HepG2 (cell line): ENCODE results near the gene RMI2. TPM values are rescaled to one million over a fixed set of nuclear protein-coding genes. Genes with fewer than 3 reads are reported as not detected.

Experiments used
- CBX1 ChIP-seq: IDR thresholded peaks from one replicate; pipeline ENCODE4 v1.6.1; 2016; ENCODE audit warnings: antibody characterized with exemption, low read depth
- CEBPZ ChIP-seq: IDR thresholded peaks from 2 replicates; pipeline ENCODE4 v1.6.1; 2012; ENCODE audit warnings: low read length, improper control_type of control experiment
- CHCHD3 ChIP-seq: sonication (generic); formaldehyde crosslinking; IDR thresholded peaks from 2 replicates; pipeline ENCODE4 v1.8.0; 2022; ENCODE audit warnings: mild to moderate bottlenecking, missing genetic modification reagents, moderate library complexity
- CREB1 ChIP-seq, 2 experiments: fragments of 450-650 bp in 1 of 2; IDR thresholded peaks; 2 replicates each; pipeline ENCODE4 v1.6.1; 2016 to 2017; ENCODE audit warnings: control low read depth in 1 of 2, mild to moderate bottlenecking in 1 of 2, missing compliant biosample characterization in 1 of 2, missing genetic modification characterization in 1 of 2
- DDIT3 ChIP-seq: sonication (generic); formaldehyde crosslinking; IDR thresholded peaks from 2 replicates; pipeline ENCODE4 v1.4.0; 2020; ENCODE audit warnings: mild to moderate bottlenecking, missing genetic modification reagents
- ELF1 ChIP-seq: sonication (generic); formaldehyde crosslinking; IDR thresholded peaks from 2 replicates; pipeline ENCODE4 v1.4.0; 2020; ENCODE audit warnings: missing genetic modification reagents
- HNRNPL ChIP-seq: fragments of 200-400 bp; formaldehyde crosslinking; IDR thresholded peaks from 2 replicates; pipeline ENCODE4 v1.6.1; 2017; ENCODE audit warnings: mild to moderate bottlenecking, low read depth, low read length
- HOXA9 ChIP-seq: sonication (generic); formaldehyde crosslinking; IDR thresholded peaks from 2 replicates; pipeline ENCODE4 v1.8.1; 2022; ENCODE audit warnings: missing genetic modification reagents, mild to moderate bottlenecking, moderate library complexity, borderline replicate concordance
- IKZF1 ChIP-seq: fragments of 450-650 bp; IDR thresholded peaks from 2 replicates; pipeline ENCODE4 v1.7.1; 2016
- MTA3 ChIP-seq: sonication (generic); formaldehyde crosslinking; IDR thresholded peaks from 2 replicates; pipeline ENCODE4 v1.4.0; 2020; ENCODE audit warnings: missing genetic modification reagents
- MYNN ChIP-seq: sonication (generic); formaldehyde crosslinking; IDR thresholded peaks from 2 replicates; pipeline ENCODE4 v1.4.0; 2020; ENCODE audit warnings: mild to moderate bottlenecking, low read depth, missing genetic modification reagents
- NCOA5 ChIP-seq: sonication (generic); formaldehyde crosslinking; IDR thresholded peaks from 2 replicates; pipeline ENCODE4 v1.4.0; 2020; ENCODE audit warnings: missing genetic modification reagents
- NR2F6 ChIP-seq, 2 experiments: IDR thresholded peaks; 2 replicates each; pipeline ENCODE4 v1.6.1; 2016; ENCODE audit warnings: antibody characterized with exemption in 1 of 2, mild to moderate bottlenecking in 1 of 2
- RFX3 ChIP-seq: IDR thresholded peaks from 2 replicates; pipeline ENCODE4 v1.6.1; 2016; ENCODE audit warnings: missing biosample characterization, missing genetic modification reagents
- SALL2 ChIP-seq: sonication (generic); formaldehyde crosslinking; IDR thresholded peaks from 2 replicates; pipeline ENCODE4 v1.8.1; 2023; ENCODE audit warnings: mild to moderate bottlenecking, missing genetic modification reagents, inconsistent platforms
- SMARCC2 ChIP-seq: fragments of 450-650 bp; IDR thresholded peaks from 2 replicates; pipeline ENCODE4 v1.6.1; 2017; ENCODE audit warnings: antibody characterized with exemption, mild to moderate bottlenecking
- ZBTB46 ChIP-seq: sonication (generic); formaldehyde crosslinking; IDR thresholded peaks from 2 replicates; pipeline ENCODE4 v1.4.0; 2020; ENCODE audit warnings: mild to moderate bottlenecking, missing genetic modification reagents, borderline replicate concordance
- ZNF282 ChIP-seq: fragments of 450-650 bp; IDR thresholded peaks from 2 replicates; pipeline ENCODE4 v1.6.1; 2018; ENCODE audit not compliant: partially characterized antibody
- ZNF552 ChIP-seq: sonication (generic); formaldehyde crosslinking; IDR thresholded peaks from 2 replicates; pipeline ENCODE4 v1.9.0; 2022; ENCODE audit warnings: missing genetic modification reagents, mild to moderate bottlenecking, borderline replicate concordance
- ZNF557 ChIP-seq: sonication (generic); formaldehyde crosslinking; IDR thresholded peaks from 2 replicates; pipeline ENCODE4 v1.4.0; 2020; ENCODE audit warnings: missing genetic modification reagents
- ZNF558 ChIP-seq: sonication (generic); formaldehyde crosslinking; IDR thresholded peaks from 2 replicates; pipeline ENCODE4 v1.9.0; 2022; ENCODE audit warnings: mild to moderate bottlenecking, missing genetic modification reagents, borderline replicate concordance
- ZNF572 ChIP-seq: sonication (generic); formaldehyde crosslinking; IDR thresholded peaks from 2 replicates; pipeline ENCODE4 v1.5.1; 2020; ENCODE audit warnings: mild to moderate bottlenecking, missing genetic modification reagents
- ZNF574 ChIP-seq: sonication (generic); formaldehyde crosslinking; IDR thresholded peaks from 2 replicates; pipeline ENCODE4 v1.4.0; 2020; ENCODE audit warnings: missing genetic modification reagents
- polyA plus RNA-seq, 8 experiments: library from polyadenylated mRNA; depleted of rRNA in 3 of 8; stranded (reverse) in 7 of 8; unstranded in 1 of 8; fragments of >200 nt; fragmentation: Illumina TruSeq in 4 of 8; extraction: Trizol in 4 of 8; gene quantifications; 2 replicates each; pipeline versions ENCODE4 v1.2.1 to v1.2.3, GENCODE V29; 2011 to 2016; ENCODE audit warnings: low read depth in 4 of 8, missing spikeins in 1 of 8, mixed read lengths in 1 of 8; ENCODE audit not compliant: insufficient read depth in 1 of 8
- total RNA-seq, 5 experiments: library from RNA; depleted of rRNA; stranded (reverse); fragments of >200 nt; fragmentation: Illumina TruSeq; extraction: Trizol; gene quantifications; 2 replicates each; pipeline ENCODE4 v1.2.3, GENCODE V29; 2016; ENCODE audit warnings: low read depth in 1 of 5

Gene RMI2
- total and polyA plus RNA-seq, 2 of the 13 experiments (the other 11 are each of a cell fraction or from before 2014, with no cell fraction given): 24.5 to 55.7 TPM

GRCh38 chr16:11306997-11307638 lies 38.1 kb upstream of the RMI2 start (continued):
- TF ChIP-seq ZNF574 (CRISPR knock-in tag) (peak; percentile 52; the same call in 1 of the 2 replicates), SMARCC2 (no peak), MYNN (no peak), CREB1 (IDR thresholded peaks at IDR 0.05) (0 out of 2 replicates have a peak, but pooled peaks have one; percentile 22), CREB1 (CRISPR knock-in tag; IDR thresholded peaks at IDR 0.05) (no peak), CBX1 (peak; percentile 7), NR2F6 (IDR thresholded peaks at IDR 0.05) (peak; percentile 84), NR2F6 (CRISPR knock-in tag; IDR thresholded peaks at IDR 0.05) (peak; percentile 88), DDIT3 (no peak), RFX3 (CRISPR knock-in tag) (peak; percentile 56; the same call in 1 of the 2 replicates), SALL2 (CRISPR knock-in tag) (0 out of 2 replicates have a peak, but pooled peaks have one; percentile 51), CHCHD3 (CRISPR knock-in tag) (no peak), ZNF282 (no peak), ZNF557 (peak; percentile 77; the same call in 1 of the 2 replicates), ZNF558 (no peak), HNRNPL (no peak), ZBTB46 (CRISPR knock-in tag) (0 out of 2 replicates have a peak, but pooled peaks have one; percentile 15), IKZF1 (no peak), ZNF552 (CRISPR knock-in tag) (no peak), CEBPZ (no peak), ELF1 (CRISPR knock-in tag) (peak; percentile 63), ZNF572 (CRISPR knock-in tag) (no peak), NCOA5 (CRISPR knock-in tag) (no peak), HOXA9 (no peak), MTA3 (CRISPR knock-in tag) (no peak)
